ENCODE measurements around the gene ADGRL2. TPM values are rescaled to one million over a fixed set of nuclear protein-coding genes. Genes with fewer than 3 reads are reported as not detected.
A peak's percentile ranks its signal among the peaks of the same experiment; 100 is the strongest.

The ADGRL2 gene
- total and polyA plus RNA-seq, 11 donors = 16.9 to 82.8 (median 54.3) TPM

DNA sequence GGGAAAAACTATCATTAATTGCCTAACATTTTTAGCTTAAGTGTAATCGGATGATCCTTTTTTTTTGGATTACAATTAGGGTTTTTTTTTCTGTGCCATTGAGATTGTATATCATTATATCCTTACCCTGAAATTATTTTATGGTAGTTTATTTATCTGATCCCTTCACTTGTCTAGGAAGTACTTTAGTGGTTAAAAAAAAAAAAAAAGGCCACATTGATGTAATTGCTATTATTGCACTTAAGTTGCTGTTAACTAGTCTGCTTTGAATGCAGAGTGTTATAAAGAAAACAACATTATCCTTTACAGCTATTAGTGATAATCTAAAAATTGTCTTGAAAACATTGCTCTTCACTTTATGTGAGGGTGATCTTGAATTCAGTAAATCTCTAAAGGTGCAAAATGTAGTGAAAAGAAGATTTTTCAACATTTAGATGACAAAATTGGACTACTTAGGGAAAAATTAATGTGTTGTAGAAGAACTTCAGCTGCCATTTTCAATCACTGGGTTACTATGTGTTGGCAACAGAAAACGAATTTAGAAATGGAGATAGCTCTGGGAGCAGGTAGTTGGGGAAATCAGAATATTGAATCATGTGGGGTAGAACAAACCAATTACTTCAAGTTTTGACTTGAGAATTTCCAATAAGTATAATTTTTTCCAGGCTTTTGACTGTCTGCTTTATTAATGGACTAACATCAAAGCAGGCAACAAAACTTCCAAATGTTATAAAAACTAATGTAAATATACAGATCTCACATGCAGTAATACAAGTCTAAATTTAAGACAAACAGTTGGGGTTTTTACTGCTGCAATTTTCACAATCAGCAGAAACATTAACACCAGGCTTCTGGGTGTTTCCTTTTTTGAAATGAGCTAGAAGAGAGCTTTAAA, 5.0 kb downstream of the ADGRL2 start:
- TF ChIP-seq, protein P1, sequence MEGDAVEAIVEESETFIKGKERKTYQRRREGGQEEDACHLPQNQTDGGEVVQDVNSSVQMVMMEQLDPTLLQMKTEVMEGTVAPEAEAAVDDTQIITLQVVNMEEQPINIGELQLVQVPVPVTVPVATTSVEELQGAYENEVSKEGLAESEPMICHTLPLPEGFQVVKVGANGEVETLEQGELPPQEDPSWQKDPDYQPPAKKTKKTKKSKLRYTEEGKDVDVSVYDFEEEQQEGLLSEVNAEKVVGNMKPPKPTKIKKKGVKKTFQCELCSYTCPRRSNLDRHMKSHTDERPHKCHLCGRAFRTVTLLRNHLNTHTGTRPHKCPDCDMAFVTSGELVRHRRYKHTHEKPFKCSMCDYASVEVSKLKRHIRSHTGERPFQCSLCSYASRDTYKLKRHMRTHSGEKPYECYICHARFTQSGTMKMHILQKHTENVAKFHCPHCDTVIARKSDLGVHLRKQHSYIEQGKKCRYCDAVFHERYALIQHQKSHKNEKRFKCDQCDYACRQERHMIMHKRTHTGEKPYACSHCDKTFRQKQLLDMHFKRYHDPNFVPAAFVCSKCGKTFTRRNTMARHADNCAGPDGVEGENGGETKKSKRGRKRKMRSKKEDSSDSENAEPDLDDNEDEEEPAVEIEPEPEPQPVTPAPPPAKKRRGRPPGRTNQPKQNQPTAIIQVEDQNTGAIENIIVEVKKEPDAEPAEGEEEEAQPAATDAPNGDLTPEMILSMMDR (IDR thresholded peaks at IDR 0.05) = no peak
- TF ChIP-seq POLR2A (IDR thresholded peaks at IDR 0.05) = no peak
- peaks cover 0 to 63% (median 39%) of the 10 kb centered on the region in 12 donors for H3K4me1 ChIP-seq
- H3K36me3 ChIP-seq = no peaks in the 10 kb centered on the region
- peak overlapping the region in 3 of 12 donors; percentile 91 to 92 (median 92) for H3K4me3 ChIP-seq
- H3K27me3 ChIP-seq = peaks cover 0 to 18% (median 0%) of the 10 kb centered on the region in 9 donors
- DNase-seq = no peak
- H3K27ac ChIP-seq = peak overlapping the region in 9 of 12 donors; percentile 14 to 98 (median 28)
- H3K9me3 ChIP-seq = no peaks in the 10 kb centered on the region
- no peak for ATAC-seq
- intact Hi-C loops (cut with DNase I) = loop anchor here in 9 of 10 donors (10.0 kb wide), 6 partner anchors 119 to 501 kb away; no protein-coding TSS in a partner anchor
- WGBS, 4 donors = 30 to 45% (median 41%) methylated on average over 2 of the region's 2 CpGs

DNA sequence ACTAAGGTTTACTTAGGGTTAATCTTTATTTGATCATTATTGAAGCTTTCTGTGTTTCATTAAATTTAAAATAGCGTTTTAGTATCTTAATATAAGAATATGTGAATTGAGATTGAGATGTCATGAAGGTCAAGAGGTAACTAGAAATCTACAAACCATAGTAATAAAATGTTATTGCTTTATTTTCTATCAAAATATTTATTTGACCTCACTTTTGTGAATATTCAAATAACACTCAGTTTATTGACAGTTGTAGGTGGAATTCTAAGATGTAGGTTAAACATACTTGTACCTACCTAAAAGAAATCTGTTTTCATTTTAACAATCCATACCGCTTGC, 5.7 kb downstream of the ADGRL2 start:
- Histone ChIP-seq H3K27me3 (peaks cover 0 to 17% (median 0%) of the 10 kb centered on the region in 9 donors), H3K36me3 (no peaks in the 10 kb centered on the region), H3K27ac (peak overlapping the region in 4 of 12 donors; percentile 14 to 98 (median 30)), H3K9me3 (no peaks in the 10 kb centered on the region), H3K4me3 (no peak overlapping the region), H3K4me1 (peaks cover 0 to 69% (median 42%) of the 10 kb centered on the region in 12 donors)
- ATAC-seq (no peak), DNase-seq (no peak)
- WGBS, 4 donors = 53 to 66% (median 62%) methylated on average over 2 of the region's 2 CpGs
- no peak for TF ChIP-seq POLR2A (IDR thresholded peaks at IDR 0.05)
- TF ChIP-seq, protein P1 (IDR thresholded peaks at IDR 0.05) = no peak
- intact Hi-C loops (cut with DNase I) = loop anchor here in 9 of 10 donors (10.0 kb wide), 6 partner anchors 118 to 502 kb away; no protein-coding TSS in a partner anchor

DNA sequence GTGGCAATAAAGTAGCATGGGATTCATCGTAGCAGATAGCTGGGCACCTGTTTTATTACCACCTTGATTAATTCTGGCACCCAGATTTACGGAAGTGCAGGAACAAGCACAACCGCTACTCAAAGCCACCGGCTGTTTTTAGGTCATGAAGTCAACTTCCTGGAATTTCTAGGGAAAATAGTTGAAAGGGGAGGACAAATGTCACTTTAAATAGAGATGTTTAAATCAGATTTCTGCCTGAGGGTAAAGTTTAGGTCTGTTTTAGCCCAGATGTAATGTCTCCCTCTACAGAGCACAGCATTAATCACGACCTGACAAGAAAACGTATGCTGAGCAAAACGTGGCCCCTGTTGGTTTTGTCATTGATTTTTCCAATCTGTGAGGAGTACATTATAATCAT, 8.0 kb downstream of the ADGRL2 start:
- 13 to 21% (median 17%) methylated on average over 7 of the region's 7 CpGs for WGBS, 4 donors
- TF ChIP-seq, protein P1 (IDR thresholded peaks at IDR 0.05) = peak in 6 of 12 donors; percentile 10 to 41 (median 16)
- no peak for TF ChIP-seq POLR2A (IDR thresholded peaks at IDR 0.05)
- Histone ChIP-seq H3K27ac (peak overlapping the region in 9 of 12 donors; percentile 15 to 63 (median 46)), H3K4me1 (peaks cover 4 to 90% (median 56%) of the 10 kb centered on the region in 12 donors), H3K36me3 (no peaks in the 10 kb centered on the region), H3K9me3 (no peaks in the 10 kb centered on the region), H3K27me3 (no peaks in the 10 kb centered on the region), H3K4me3 (peak overlapping the region in 10 of 12 donors; percentile 4 to 39 (median 25))
- intact Hi-C loops (cut with DNase I) = loop anchor here in 9 of 10 donors (10.0 kb wide), 6 partner anchors 116 to 504 kb away; no protein-coding TSS in a partner anchor
- no peak for DNase-seq
- ATAC-seq = peak in 3 of 4 donors; percentile 45 to 59 (median 49)

DNA sequence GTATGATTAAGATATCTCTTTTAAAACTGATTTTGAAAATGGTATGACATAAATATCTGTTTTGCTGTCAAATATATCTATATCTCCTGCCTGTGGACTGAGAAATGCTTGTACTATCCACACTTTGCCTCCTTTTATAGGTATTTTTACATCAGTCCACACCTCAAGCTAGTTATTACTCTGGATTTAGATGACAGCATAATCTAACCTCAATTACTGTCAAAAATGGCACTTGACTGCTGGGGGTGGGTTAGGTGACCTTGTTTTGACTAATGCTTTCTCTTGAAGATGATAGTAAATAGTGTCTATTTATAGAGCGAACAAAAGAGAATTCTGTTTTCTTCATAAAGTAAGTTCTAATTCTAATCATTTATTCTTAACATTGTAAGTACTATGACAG, 9.1 kb downstream of the ADGRL2 start:
- Histone ChIP-seq H3K27ac (peak overlapping the region in 4 of 12 donors; percentile 0 to 63 (median 35)), H3K4me1 (peaks cover 4 to 90% (median 53%) of the 10 kb centered on the region in 12 donors)
- WGBS, 4 donors = 52 to 72% (median 60%) methylated on average over 1 of the region's 1 CpG

More for the DNA sequence above, 9.1 kb downstream of the ADGRL2 start:
- no peak overlapping the region for H3K4me3 ChIP-seq
- no peak for DNase-seq
- H3K36me3 ChIP-seq = no peaks in the 10 kb centered on the region
- intact Hi-C loops (cut with DNase I) = loop anchor here (10.0 kb wide), 7 partner anchors 115 to 505 kb away; no protein-coding TSS in a partner anchor
- no peak for TF ChIP-seq POLR2A (IDR thresholded peaks at IDR 0.05)
- TF ChIP-seq, protein P1 (IDR thresholded peaks at IDR 0.05) = no peak
- ATAC-seq = no peak
- no peaks in the 10 kb centered on the region for H3K9me3 ChIP-seq
- no peaks in the 10 kb centered on the region for H3K27me3 ChIP-seq
